Dermis microvascular lymphatic vessel endothelial cell (primary cell): ENCODE results near the gene NENF. TPM values are rescaled to one million over a fixed set of nuclear protein-coding genes. Genes with fewer than 3 reads are reported as not detected.
"Not testable (repeated sequence)": the region's sequence is repeated elsewhere in the genome, so short reads cannot be mapped to it uniquely, and the experiment has no call there.

Source experiments
- DNase-seq, 2 donors: peaks; one replicate each; pipeline versions ENCODE4 v3.0.0 to v3.0.0-alpha.2; 2010; ENCODE audit warnings: low read depth in 2 of 2
- total RNA-seq: library from RNA; depleted of rRNA; stranded (reverse); fragments of >200 nt; gene quantifications from 2 replicates; pipeline ENCODE4 v1.2.1, GENCODE V29; 2014

The NENF gene
- total RNA-seq, 1 donor from 2014 or later = 9.6 TPM

- no peak for DNase-seq
These were observed 26.1 kb downstream of the NENF start for GRCh38 chr1:212458817-212459216.

- DNase-seq = no peak
These were observed 26.9 kb downstream of the NENF start for GRCh38 chr1:212459656-212460055.

GRCh38 chr1:212460376-212460775 lies 27.7 kb downstream of the NENF start:
- no peak for DNase-seq

- no peak for DNase-seq
These were observed 29.4 kb downstream of the NENF start for GRCh38 chr1:212461916-212462660.

- DNase-seq = no peak
These were observed 31.0 kb downstream of the NENF start for GRCh38 chr1:212463565-212464285.

- DNase-seq = no peak
These were observed 32.6 kb downstream of the NENF start for GRCh38 chr1:212465311-212465710.

GRCh38 chr1:212466437-212466836 lies 33.7 kb downstream of the NENF start:
- no peak for DNase-seq

- no peak for DNase-seq
These were observed 34.4 kb downstream of the NENF start for GRCh38 chr1:212466898-212467650.

- DNase-seq = no peak
These were observed 35.2 kb downstream of the NENF start for GRCh38 chr1:212467843-212468482.

- peak in 1 of 2 donors; percentile 56 for DNase-seq
These were observed 37.3 kb downstream of the NENF start for GRCh38 chr1:212470059-212470458.

- no peak for DNase-seq
These were observed 38.6 kb downstream of the NENF start for GRCh38 chr1:212471286-212471685.

- DNase-seq = no peak
These were observed 39.4 kb downstream of the NENF start for GRCh38 chr1:212471891-212472675.

GRCh38 chr1:212473729-212474128 lies 41.0 kb downstream of the NENF start:
- DNase-seq = no peak

- no peak for DNase-seq
These were observed 42.4 kb downstream of the NENF start for GRCh38 chr1:212475151-212475550.

- not testable (repeated sequence) for DNase-seq
These were observed 43.1 kb downstream of the NENF start for GRCh38 chr1:212475831-212476230.

GRCh38 chr1:212477014-212477679 lies 44.4 kb downstream of the NENF start:
- peak; percentile 66 to 86 for DNase-seq

- DNase-seq = no peak
These were observed 45.2 kb downstream of the NENF start for GRCh38 chr1:212477680-212478466.

- no peak for DNase-seq
These were observed 45.8 kb downstream of the NENF start for GRCh38 chr1:212478467-212479025.

GRCh38 chr1:212479188-212479587 lies 46.5 kb downstream of the NENF start:
- peak in 1 of 2 donors; percentile 31 for DNase-seq
